B cell (primary cell): ENCODE measurements around the gene SLC39A7. TPM values are rescaled to one million over a fixed set of nuclear protein-coding genes. Genes with fewer than 3 reads are reported as not detected.

ENCODE experiments used
- ATAC-seq: fragments of 200-7000 bp; cut with Tn5 transposase; one replicate; pipeline ENCODE4 v1.10.0; 2021; ENCODE audit warnings: low read depth, mild to moderate bottlenecking, moderate number of reproducible peaks, moderate library complexity
- CTCF ChIA-PET: fragments of 350-600 bp; sonication (Branson Sonifier 250); formaldehyde crosslinking; loops from one replicate; lab custom pipeline; 2021; ENCODE audit warnings: antibody characterized with exemption, inconsistent platforms; lab: Charles Lee
- POLR2A ChIA-PET: fragments of 350-600 bp; sonication (Branson Sonifier 250); formaldehyde crosslinking; loops from one replicate; lab custom pipeline; 2021; ENCODE audit warnings: antibody characterized with exemption; lab: Charles Lee
- DNase-seq: peaks from one replicate; pipeline ENCODE4 v3.0.0; 2013
- H2AFZ ChIP-seq: 2 replicates; pipeline ENCODE4 v1.6.1; 2012; ENCODE audit warnings: mild to moderate bottlenecking, low read depth, low read length; ENCODE audit not compliant: insufficient read depth, poor library complexity, severe bottlenecking
- H3K27ac ChIP-seq, 2 donors: 1 replicate in 1 of 2; 2 replicates in 1 of 2; pipeline ENCODE4 v1.5.1; 2012 to 2013; ENCODE audit warnings: low read length in 2 of 2, mild to moderate bottlenecking in 2 of 2, moderate library complexity in 1 of 2
- H3K27me3 ChIP-seq, 4 experiments: fragments of 200-600 bp in 1 of 4; sonication (generic) in 1 of 4; replicated peaks in 1 of 4; 1 replicate in 2 of 4; 2 replicates in 2 of 4; pipeline versions ENCODE4 v1.6.1 to v1.7.0; 2013 to 2016; ENCODE audit warnings: low read length in 3 of 4, mild to moderate bottlenecking in 2 of 4, mixed read lengths in 1 of 4, moderate library complexity in 1 of 4; ENCODE audit not compliant: insufficient read depth in 4 of 4, control insufficient read depth in 3 of 4; ENCODE audit errors: control extremely low read depth in 1 of 4
- H3K36me3 ChIP-seq, 2 experiments: replicated peaks in 1 of 2; 1 replicate in 1 of 2; 2 replicates in 1 of 2; pipeline versions ENCODE4 v1.6.1 to v1.7.1; 2013; ENCODE audit warnings: low read length in 1 of 2; ENCODE audit not compliant: insufficient read depth in 2 of 2, control insufficient read depth in 1 of 2; ENCODE audit errors: control extremely low read depth in 1 of 2, extremely low read depth in 1 of 2
- H3K4me1 ChIP-seq, 2 donors: fragments of 200-600 bp in 1 of 2; sonication (generic) in 1 of 2; 1 replicate in 1 of 2; 2 replicates in 1 of 2; pipeline versions ENCODE4 v1.5.1 to v1.6.1; 2013 to 2017; ENCODE audit warnings: low read length in 2 of 2; ENCODE audit not compliant: control insufficient read depth in 2 of 2, insufficient read depth in 2 of 2
- H3K4me2 ChIP-seq: replicated peaks from 2 replicates; pipeline ENCODE3; 2012; ENCODE audit warnings: mild to moderate bottlenecking, low read depth, low read length; ENCODE audit not compliant: poor library complexity, severe bottlenecking
- H3K4me3 ChIP-seq, 5 experiments: fragments of 200-600 bp in 1 of 5; sonication (generic) in 1 of 5; 1 replicate in 3 of 5; 2 replicates in 2 of 5; pipeline versions ENCODE4 v1.5.1 to v1.7.0; 2011 to 2016; ENCODE audit warnings: low read length in 4 of 5, mild to moderate bottlenecking in 4 of 5, low read depth in 2 of 5, control low read depth in 1 of 5, moderate library complexity in 1 of 5; ENCODE audit not compliant: insufficient read depth in 1 of 5; ENCODE audit errors: control extremely low read depth in 1 of 5, extremely low read depth in 1 of 5
- H3K79me2 ChIP-seq: fragments of 200-600 bp; sonication (generic); one replicate; pipeline ENCODE4 v1.6.0; 2016; ENCODE audit warnings: low read length; ENCODE audit not compliant: control insufficient read depth, insufficient read depth
- H3K9ac ChIP-seq: fragments of 200-600 bp; sonication (generic); 2 replicates; pipeline ENCODE4 v1.6.1; 2017; ENCODE audit warnings: mild to moderate bottlenecking, low read length, moderate library complexity
- H3K9me3 ChIP-seq, 3 donors: one replicate each; pipeline versions ENCODE4 v1.6.1 to v1.7.1; 2013; ENCODE audit warnings: low read length in 2 of 3; ENCODE audit not compliant: control insufficient read depth in 2 of 3, insufficient read depth in 1 of 3; ENCODE audit errors: control extremely low read depth in 1 of 3
- H4K20me1 ChIP-seq: 2 replicates; pipeline ENCODE4 v1.6.0; 2012; ENCODE audit warnings: mild to moderate bottlenecking, low read length; ENCODE audit not compliant: insufficient read depth, control insufficient read depth, poor library complexity, severe bottlenecking
- H3K27ac Mint-ChIP-seq: one replicate; pipeline ENCODE4 v1.8.0; 2021; ENCODE audit warnings: mixed read lengths
- H3K27me3 Mint-ChIP-seq: one replicate; pipeline ENCODE4 v1.8.0; 2021; ENCODE audit warnings: mixed read lengths
- H3K4me1 Mint-ChIP-seq: one replicate; pipeline ENCODE4 v1.8.0; 2021; ENCODE audit warnings: mixed read lengths
- H3K4me3 Mint-ChIP-seq: one replicate; pipeline ENCODE4 v1.8.0; 2021; ENCODE audit warnings: mixed read lengths
- H3K9me3 Mint-ChIP-seq: one replicate; pipeline ENCODE4 v1.8.0; 2022; ENCODE audit warnings: mixed read lengths; ENCODE audit not compliant: insufficient read depth
- EZH2 ChIP-seq: IDR thresholded peaks from 2 replicates; pipeline ENCODE4 v1.6.1; 2012; ENCODE audit warnings: borderline replicate concordance, low read depth, mild to moderate bottlenecking, moderate library complexity, low read length; ENCODE audit not compliant: insufficient read depth, poor library complexity, severe bottlenecking
- WGBS: methylation state at CpG from one replicate; pipeline ENCODE4 v1.1.5; 2013; ENCODE audit warnings: missing lambda C conversion rate; ENCODE audit not compliant: insufficient coverage; 5-methylcytosine and 5-hydroxymethylcytosine counted together
- intact Hi-C: fragments of 100-400 bp; cut with micrococcal nuclease; formaldehyde crosslinking; loops from one replicate; pipeline ENCODE4 v1.10.0; 2022
- polyA plus RNA-seq: library from polyadenylated mRNA; depleted of rRNA; stranded (reverse); fragments of >200 nt; gene quantifications from 2 replicates; pipeline ENCODE4 v1.2.3, GENCODE V29; 2012
- total RNA-seq, 2 donors: library from RNA; stranded (reverse); fragments of 120-200 nt in 1 of 2; gene quantifications; 1 replicate in 1 of 2; 2 replicates in 1 of 2; pipeline versions ENCODE4 v1.2.3 to v1.2.4, GENCODE V29; 2013 to 2022
- TF ChIP-seq, protein P1 (sequence below): fragments of 200-600 bp; IDR thresholded peaks from one replicate; pipeline ENCODE4 v1.8.0; 2022; ENCODE audit warnings: antibody characterized with exemption, mild to moderate bottlenecking

Gene SLC39A7
- total and polyA plus RNA-seq, 2 donors (not counting 1 experiment from before 2014, with no cell fraction given) = 18.7 to 29.6 TPM

DNA sequence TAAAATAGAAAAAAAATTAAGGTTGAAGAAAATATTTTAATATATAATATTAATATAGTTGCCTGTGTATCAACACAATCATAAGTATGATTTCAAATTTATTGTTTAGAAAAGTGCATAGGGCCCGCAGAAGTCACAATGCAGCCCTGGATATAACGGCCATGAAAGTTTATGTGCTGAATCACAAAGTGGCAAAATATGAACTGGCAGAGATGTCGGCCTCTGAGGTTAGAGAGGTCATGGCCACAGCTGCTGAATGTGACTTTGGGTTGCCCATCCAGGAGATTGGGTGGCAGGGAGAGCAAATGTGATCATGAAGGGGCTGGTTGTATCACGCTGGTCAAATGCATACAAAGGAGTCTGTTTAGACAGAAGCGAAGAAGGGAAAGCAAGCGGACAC is 44.1 kb upstream of the SLC39A7 start:
- Mint-ChIP-seq H3K9me3 (peaks cover 4% of the 10 kb centered on the region), H3K27me3 (peaks cover 12% of the 10 kb centered on the region), H3K4me3 (no peak overlapping the region), H3K27ac (no peak overlapping the region), H3K4me1 (peaks cover 7% of the 10 kb centered on the region)
- H3K4me1 ChIP-seq = peaks cover 3 to 8% of the 10 kb centered on the region in 2 donors
- no peak overlapping the region for H3K4me3 ChIP-seq
- H2AFZ ChIP-seq = no peak overlapping the region
- 97% methylated on average over 5 of the region's 6 CpGs for WGBS
- H3K9ac ChIP-seq = no peak overlapping the region
- no peak overlapping the region for H3K4me2 ChIP-seq
- intact Hi-C loops = no loop called here
- no peak overlapping the region for H3K27ac ChIP-seq
- H3K27me3 ChIP-seq = peaks cover 0 to 9% (median 0%) of the 10 kb centered on the region in 4 experiments
- TF ChIP-seq, protein P1, sequence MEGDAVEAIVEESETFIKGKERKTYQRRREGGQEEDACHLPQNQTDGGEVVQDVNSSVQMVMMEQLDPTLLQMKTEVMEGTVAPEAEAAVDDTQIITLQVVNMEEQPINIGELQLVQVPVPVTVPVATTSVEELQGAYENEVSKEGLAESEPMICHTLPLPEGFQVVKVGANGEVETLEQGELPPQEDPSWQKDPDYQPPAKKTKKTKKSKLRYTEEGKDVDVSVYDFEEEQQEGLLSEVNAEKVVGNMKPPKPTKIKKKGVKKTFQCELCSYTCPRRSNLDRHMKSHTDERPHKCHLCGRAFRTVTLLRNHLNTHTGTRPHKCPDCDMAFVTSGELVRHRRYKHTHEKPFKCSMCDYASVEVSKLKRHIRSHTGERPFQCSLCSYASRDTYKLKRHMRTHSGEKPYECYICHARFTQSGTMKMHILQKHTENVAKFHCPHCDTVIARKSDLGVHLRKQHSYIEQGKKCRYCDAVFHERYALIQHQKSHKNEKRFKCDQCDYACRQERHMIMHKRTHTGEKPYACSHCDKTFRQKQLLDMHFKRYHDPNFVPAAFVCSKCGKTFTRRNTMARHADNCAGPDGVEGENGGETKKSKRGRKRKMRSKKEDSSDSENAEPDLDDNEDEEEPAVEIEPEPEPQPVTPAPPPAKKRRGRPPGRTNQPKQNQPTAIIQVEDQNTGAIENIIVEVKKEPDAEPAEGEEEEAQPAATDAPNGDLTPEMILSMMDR = no peak
- no peak for TF ChIP-seq EZH2
- ChIA-PET POLR2A (no interaction called here), CTCF (interaction anchor here (1.2 to 1.8 kb wide), 3 partner anchors 8 to 92 kb away, joined by 3 to 7 read pairs (median 5); no protein-coding TSS in a partner anchor)
- H4K20me1 ChIP-seq = no peaks in the 10 kb centered on the region
- ATAC-seq (no peak), DNase-seq (no peak)
- no peaks in the 10 kb centered on the region for H3K36me3 ChIP-seq
- H3K9me3 ChIP-seq = peaks cover 0 to 8% (median 4%) of the 10 kb centered on the region in 3 donors
- no peaks in the 10 kb centered on the region for H3K79me2 ChIP-seq

DNA sequence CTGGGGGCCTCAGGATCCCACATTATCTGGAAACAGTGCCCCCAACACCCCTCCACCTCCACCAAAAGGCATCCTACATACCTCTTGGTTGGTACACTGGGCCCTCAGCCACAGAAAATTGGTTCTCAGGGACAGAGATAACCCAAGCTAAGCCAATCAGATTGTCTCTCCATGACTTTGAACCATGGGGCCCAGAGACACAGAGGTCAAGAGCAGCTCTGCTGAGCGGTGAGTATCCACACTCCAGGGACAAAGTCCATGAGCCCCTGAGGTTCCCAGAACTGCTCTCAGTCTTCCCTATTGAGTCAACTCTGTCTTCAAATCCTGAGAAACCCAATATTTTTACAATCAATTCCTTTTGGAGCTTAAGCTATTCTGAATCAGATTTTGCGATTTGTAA is 43.7 kb upstream of the SLC39A7 start:
- H3K4me1 Mint-ChIP-seq = peaks cover 11% of the 10 kb centered on the region
- H3K27ac Mint-ChIP-seq = no peak overlapping the region
- intact Hi-C loops = no loop called here
- Histone ChIP-seq H3K9ac (no peak overlapping the region), H3K9me3 (peaks cover 0 to 7% (median 0%) of the 10 kb centered on the region in 3 donors), H4K20me1 (no peaks in the 10 kb centered on the region), H3K4me2 (no peak overlapping the region), H3K27ac (no peak overlapping the region), H3K4me3 (no peak overlapping the region), H3K79me2 (no peaks in the 10 kb centered on the region), H3K4me1 (peaks cover 6 to 12% of the 10 kb centered on the region in 2 donors), H2AFZ (no peak overlapping the region), H3K27me3 (peaks cover 0 to 9% (median 0%) of the 10 kb centered on the region in 4 experiments), H3K36me3 (no peaks in the 10 kb centered on the region)
- TF ChIP-seq, protein P1 = no peak
- TF ChIP-seq EZH2 = no peak
- POLR2A ChIA-PET = interaction anchor here (0.6 kb wide), 1 partner anchor 218 kb away, joined by 5 read pairs; no protein-coding TSS in a partner anchor
- CTCF ChIA-PET = interaction anchor here (0.6 to 1.8 kb wide), 6 partner anchors 9 to 91 kb away, joined by 3 to 7 read pairs (median 4); no protein-coding TSS in a partner anchor
- no peak for ATAC-seq
- WGBS = 100% methylated on average over 1 of the region's 2 CpGs
- peaks cover 12% of the 10 kb centered on the region for H3K27me3 Mint-ChIP-seq
- no peak overlapping the region for H3K4me3 Mint-ChIP-seq
- peaks cover 4% of the 10 kb centered on the region for H3K9me3 Mint-ChIP-seq
- no peak for DNase-seq
